ENCODE measurements around the gene RAB3D.
"Not testable (repeated sequence)": the region's sequence is repeated elsewhere in the genome, so short reads cannot be mapped to it uniquely, and the experiment has no call there.

Gene RAB3D, protein sequence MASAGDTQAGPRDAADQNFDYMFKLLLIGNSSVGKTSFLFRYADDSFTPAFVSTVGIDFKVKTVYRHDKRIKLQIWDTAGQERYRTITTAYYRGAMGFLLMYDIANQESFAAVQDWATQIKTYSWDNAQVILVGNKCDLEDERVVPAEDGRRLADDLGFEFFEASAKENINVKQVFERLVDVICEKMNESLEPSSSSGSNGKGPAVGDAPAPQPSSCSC

GRCh38 chr19:11339254-11340098 lies at the start of gene RAB3D:
RAB3D (minus strand) TSS chr19:11339657; CDS start chr19:11337399, 2,258 bp downstream.
- peak; percentile 83 to 85 for DNase-seq

GRCh38 chr19:11387162-11388034 lies 47.9 kb upstream of the RAB3D start:
- DNase-seq = peak in 1 of 2 donors; percentile 35

- no peak for DNase-seq
Observed at GRCh38 chr19:11384778-11385129, 45.3 kb upstream of the RAB3D start.

GRCh38 chr19:11383706-11384048 lies 44.2 kb upstream of the RAB3D start:
- no peak for DNase-seq

DNA sequence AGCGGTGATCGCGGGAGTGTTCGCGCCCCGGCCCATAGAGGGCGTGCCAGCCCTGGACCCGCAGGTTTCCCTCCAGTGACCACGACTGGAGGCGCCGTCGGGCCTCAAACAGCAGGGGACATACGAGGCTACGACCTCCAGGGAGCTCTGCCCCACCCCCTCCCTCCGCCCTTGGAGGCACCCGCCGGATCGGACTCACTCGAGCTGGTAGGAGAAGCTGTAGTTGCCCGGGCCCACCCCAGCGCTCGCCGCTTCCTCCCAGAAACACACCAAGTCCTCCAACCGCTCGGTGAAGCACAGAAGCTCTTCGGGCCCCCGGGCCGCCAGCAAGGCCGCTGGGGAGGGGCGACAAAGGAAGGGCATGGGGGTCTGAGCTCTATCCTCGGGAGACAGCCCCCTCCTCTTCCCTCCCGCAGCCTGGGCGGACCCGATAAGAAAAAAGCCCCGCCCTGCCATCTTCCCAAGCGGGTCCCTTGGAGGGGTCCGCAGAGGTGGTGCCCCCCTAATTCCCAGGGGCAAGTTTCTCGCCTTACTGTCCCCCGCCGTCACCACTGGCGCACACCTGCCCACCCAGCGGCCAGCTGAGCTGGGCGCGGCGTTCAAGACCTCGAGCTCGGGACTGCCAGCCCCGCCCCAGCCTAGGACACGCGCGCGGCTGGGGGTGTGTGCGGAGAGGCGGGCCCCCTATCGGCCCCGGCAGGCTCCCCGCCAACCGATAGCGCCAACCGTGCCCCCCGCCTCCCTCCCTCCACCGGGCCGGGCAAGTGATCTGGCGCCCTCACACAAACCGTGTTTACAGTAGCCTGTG lies 43.6 kb upstream of the RAB3D start:
- peak; percentile 45 to 62 for DNase-seq

- DNase-seq = peak; percentile 99
Observed at GRCh38 chr19:11380653-11381537, 41.4 kb upstream of the RAB3D start.

DNA sequence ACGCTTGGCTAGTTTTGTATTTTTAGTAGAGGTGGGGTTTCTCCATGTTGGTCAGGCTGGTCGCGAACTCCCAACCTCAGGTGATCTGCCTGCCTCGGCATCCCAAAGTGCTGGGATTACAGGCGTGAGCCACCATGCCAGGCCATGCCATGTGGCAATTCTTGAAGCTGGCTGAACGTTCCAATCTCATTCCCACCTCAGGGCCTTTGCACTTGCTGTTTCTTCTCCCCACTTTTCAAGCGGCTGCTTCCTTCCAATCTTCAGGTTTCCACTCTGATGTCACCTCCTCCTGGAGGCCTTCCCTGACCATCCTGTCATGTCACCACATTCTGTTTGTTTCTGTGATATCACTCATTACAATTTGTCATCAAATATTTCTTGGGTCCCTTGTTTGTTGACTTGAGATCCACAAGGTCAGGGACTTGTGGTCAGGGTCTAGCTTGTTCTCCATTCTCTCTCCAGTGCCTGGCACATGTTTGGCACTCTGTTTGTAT lies 40.4 kb upstream of the RAB3D start:
- peak in 1 of 2 donors; percentile 9 for DNase-seq

DNA sequence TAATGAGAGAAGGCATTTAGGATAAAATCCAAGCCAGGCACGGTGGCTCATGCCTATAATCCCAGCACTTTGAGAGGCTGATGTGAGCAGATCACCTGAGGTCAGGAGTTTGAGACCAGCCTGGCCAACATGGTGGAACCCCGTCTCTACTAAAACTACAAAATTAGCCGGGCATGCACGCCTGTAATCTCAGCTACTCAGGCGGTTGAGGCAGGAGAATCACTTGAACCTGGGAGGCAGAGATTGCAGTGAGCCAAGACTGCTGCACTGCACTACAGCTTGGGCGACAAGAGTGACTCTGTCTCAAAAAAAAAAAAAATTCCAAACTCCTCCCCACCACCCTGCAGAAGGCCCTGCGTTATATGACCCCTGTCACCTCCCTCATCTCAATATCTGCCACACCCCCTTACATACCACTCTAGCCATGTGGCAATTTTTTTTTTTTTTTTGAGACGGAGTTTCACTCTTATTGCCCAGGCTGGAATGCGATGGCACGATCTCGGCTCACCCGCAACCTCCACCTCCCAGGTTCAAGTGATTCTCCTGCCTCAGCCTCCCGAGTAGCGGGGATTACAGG lies 39.9 kb upstream of the RAB3D start:
- DNase-seq = not testable (repeated sequence)

GRCh38 chr19:11378319-11379189 lies 39.1 kb upstream of the RAB3D start:
- peak in 1 of 2 donors; percentile 30 for DNase-seq

GRCh38 chr19:11377756-11378155 lies 38.3 kb upstream of the RAB3D start:
- DNase-seq = no peak

- peak; percentile 20 to 23 for DNase-seq
Observed at GRCh38 chr19:11377237-11377636, 37.8 kb upstream of the RAB3D start.

DNA sequence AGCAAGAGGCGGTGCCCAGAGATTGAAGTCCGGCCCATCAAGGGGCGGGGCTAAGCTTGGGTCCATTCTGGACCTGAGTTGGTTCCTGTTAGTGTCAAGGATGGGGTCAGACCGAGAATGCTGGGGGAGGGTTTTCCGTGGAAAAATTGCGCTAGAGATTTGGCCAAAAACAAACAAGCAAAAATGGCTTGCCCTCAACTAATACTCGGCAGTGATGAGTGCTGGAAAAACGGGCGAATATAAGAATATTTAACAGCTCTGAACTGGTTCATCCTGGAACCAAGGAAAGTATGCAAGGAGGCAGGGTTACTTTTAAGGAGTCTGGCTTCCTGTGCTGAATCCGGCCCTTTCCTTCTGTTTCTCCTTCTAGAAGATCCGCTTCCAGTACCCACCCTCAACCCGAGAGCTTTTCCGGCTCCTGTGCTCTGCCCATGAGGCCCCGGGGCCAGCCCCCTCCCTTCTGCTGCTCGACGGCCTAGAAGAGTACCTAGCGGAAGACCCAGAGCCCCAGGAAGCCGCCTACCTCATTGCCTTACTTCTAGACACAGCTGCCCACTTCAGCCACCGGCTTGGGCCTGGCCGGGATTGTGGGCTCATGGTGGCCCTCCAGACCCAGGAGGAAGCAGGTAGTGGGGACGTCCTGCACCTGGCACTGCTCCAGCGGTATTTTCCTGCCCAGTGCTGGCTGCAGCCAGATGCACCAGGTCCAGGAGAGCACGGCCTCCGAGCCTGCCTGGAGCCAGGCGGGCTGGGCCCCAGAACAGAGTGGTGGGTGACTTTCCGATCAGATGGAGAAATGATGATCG lies 35.9 kb upstream of the RAB3D start:
- peak; percentile 78 to 81 for DNase-seq

GRCh38 chr19:11374433-11375142 lies 35.1 kb upstream of the RAB3D start, which contains the start of gene SWSAP1:
SWSAP1 (plus strand) TSS chr19:11374666; CDS start chr19:11374681, 15 bp downstream.
- DNase-seq = peak; percentile 99 to 100

- DNase-seq = peak in 1 of 2 donors; percentile 20
Observed at GRCh38 chr19:11373885-11374432, 34.5 kb upstream of the RAB3D start.

- DNase-seq = no peak
Observed at GRCh38 chr19:11373166-11373884, 33.9 kb upstream of the RAB3D start.

GRCh38 chr19:11370744-11371143 lies 31.3 kb upstream of the RAB3D start:
- no peak for DNase-seq

DNA sequence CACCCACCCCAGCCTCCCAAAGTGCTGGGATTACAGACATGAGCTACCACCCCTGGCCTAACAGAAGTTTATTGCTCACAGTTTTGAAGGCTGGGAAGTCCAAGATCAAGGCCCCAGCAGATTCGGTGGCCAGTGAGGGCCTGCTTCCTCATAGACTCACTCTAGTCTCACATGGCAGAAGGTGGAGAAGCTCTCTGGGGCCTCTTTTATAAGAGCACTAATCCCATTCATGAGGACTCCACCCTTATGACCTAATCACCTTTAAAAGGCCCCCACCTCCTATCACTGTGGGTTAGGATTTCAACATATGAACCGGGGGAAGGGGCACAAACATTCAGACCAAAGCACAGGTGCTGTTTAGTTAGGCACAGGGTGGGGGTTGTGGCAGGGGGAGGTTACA lies 28.1 kb upstream of the RAB3D start:
- no peak for DNase-seq
